Activated CD8-positive, alpha-beta memory T cell treated with anti-CD3 and anti-CD28 coated beads, Interleukin-2, amount 10 ng/mL, durations not matched to agents 7 days and 5 days (primary cell): ENCODE results near the gene COIL. TPM values are rescaled to one million over a fixed set of nuclear protein-coding genes. Genes with fewer than 3 reads are reported as not detected.

ENCODE experiments used
- ATAC-seq: fragments of 150-1000 bp; cut with Tn5 transposase; one replicate; pipeline ENCODE4 v1.10.0; 2021; ENCODE audit warnings: moderate library complexity
- CTCF ChIA-PET: fragments of 350-600 bp; sonication (Branson Sonifier 250); formaldehyde crosslinking; loops from one replicate; lab custom pipeline; 2021; ENCODE audit warnings: antibody characterized with exemption; lab: Charles Lee
- DNase-seq: peaks from one replicate; pipeline ENCODE4 v3.0.0-alpha.2; 2020
- H3K27ac Mint-ChIP-seq: one replicate; pipeline ENCODE4 v1.8.0; 2021; ENCODE audit warnings: mild to moderate bottlenecking, mixed read lengths
- H3K27me3 Mint-ChIP-seq: one replicate; pipeline ENCODE4 v1.8.0; 2021; ENCODE audit warnings: mixed read lengths
- H3K36me3 Mint-ChIP-seq: one replicate; pipeline ENCODE4 v1.8.0; 2021; ENCODE audit warnings: mild to moderate bottlenecking, mixed read lengths
- H3K4me1 Mint-ChIP-seq: one replicate; pipeline ENCODE4 v1.8.0; 2021; ENCODE audit warnings: mixed read lengths
- H3K4me3 Mint-ChIP-seq: one replicate; pipeline ENCODE4 v1.8.0; 2021; ENCODE audit warnings: mild to moderate bottlenecking, moderate library complexity, mixed read lengths
- H3K9me3 Mint-ChIP-seq: one replicate; pipeline ENCODE4 v1.8.0; 2022; ENCODE audit warnings: low read depth, mixed read lengths
- total RNA-seq, 2 experiments: library from RNA; stranded (reverse); gene quantifications; one replicate each; pipeline ENCODE4 v1.2.3, GENCODE V29; 2021

The COIL gene, protein sequence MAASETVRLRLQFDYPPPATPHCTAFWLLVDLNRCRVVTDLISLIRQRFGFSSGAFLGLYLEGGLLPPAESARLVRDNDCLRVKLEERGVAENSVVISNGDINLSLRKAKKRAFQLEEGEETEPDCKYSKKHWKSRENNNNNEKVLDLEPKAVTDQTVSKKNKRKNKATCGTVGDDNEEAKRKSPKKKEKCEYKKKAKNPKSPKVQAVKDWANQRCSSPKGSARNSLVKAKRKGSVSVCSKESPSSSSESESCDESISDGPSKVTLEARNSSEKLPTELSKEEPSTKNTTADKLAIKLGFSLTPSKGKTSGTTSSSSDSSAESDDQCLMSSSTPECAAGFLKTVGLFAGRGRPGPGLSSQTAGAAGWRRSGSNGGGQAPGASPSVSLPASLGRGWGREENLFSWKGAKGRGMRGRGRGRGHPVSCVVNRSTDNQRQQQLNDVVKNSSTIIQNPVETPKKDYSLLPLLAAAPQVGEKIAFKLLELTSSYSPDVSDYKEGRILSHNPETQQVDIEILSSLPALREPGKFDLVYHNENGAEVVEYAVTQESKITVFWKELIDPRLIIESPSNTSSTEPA
- total RNA-seq, result 10 to 100 TPM; 16.6 to 21.3 TPM

DNA sequence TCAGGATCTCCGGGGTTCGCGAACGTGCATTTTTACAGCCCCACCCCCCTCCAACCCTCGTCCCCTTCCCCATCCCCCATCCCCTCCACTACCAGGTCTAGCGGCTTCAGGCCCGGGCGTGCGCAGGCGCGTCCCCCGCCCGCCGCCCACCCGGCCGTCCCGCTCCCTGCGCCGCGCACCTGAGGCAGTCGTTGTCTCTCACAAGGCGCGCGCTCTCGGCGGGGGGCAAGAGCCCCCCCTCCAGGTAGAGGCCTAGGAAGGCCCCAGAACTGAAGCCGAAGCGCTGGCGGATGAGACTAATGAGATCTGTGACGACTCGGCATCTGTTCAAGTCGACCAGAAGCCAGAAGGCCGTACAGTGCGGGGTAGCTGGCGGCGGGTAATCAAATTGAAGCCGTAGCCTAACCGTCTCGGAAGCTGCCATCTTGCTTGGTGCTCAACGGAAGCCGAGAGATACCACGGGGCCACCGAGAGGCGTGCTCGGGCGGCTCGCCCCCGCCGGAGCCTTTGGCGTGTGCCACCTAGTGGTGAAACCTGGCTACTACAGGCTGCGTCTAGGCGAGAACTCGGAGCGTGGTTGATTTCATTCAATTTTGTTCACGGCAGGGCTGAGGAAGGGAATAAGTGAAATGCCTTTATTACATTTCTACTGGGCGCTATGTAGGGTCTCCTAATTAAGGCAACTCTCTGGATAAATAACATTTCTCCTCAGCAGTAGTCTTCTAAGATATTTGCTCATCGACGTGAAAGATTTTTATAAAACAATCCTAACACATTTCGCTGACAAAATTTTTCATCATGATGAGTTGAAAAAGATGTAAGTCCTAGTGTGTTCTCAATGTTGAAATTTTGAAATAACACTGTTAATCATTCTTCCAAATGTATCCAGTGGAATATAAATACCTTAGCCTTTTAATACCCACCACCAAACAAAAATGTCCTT lies at the start of gene COIL:
Gene COIL, minus strand, starts transcription at position 455 of the 943 bp plus-strand sequence. Its CDS starts 31 bp downstream, at position 424.
- Mint-ChIP-seq H3K27me3 (no peaks in the 10 kb centered on the region), H3K4me1 (peaks cover 25% of the 10 kb centered on the region), H3K9me3 (no peaks in the 10 kb centered on the region), H3K4me3 (peak within 1 kb of the TSS; percentile 77), H3K27ac (peak within 1 kb of the TSS; percentile 87), H3K36me3 (peaks cover 1% of the 10 kb centered on the region)
- peak; percentile 95 for DNase-seq
- CTCF ChIA-PET, result interaction anchor here (0.6 to 1.9 kb wide), 13 partner anchors 9 to 181 kb away, joined by 3 to 11 read pairs (median 3); partner anchors contain the start of gene SCPEP1
- peak; percentile 99 for ATAC-seq

DNA sequence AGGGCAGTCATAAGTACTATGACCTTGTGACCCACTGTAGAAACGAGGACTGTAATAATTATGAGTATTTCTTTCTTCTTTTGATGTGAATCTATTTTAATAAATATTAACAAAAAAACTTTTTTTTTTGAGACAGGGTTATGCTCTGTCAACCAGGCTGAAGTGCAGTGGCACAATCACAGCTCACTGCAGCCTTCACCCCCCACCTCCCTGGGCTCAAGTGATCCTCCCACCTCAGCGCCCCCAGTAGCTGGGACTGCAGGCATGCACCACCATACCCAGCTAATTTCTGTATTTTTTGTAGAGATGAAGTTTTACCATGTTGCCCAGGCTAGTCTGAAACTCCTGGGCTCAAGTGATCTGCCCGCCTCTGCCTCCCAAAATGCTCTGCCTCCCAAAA lies 49.6 kb upstream of the COIL start:
- Mint-ChIP-seq H3K27me3 (peaks cover 2% of the 10 kb centered on the region), H3K4me3 (no peak overlapping the region)
- CTCF ChIA-PET, result interaction anchor here (0.6 to 2.1 kb wide), 7 partner anchors 11 to 192 kb away, joined by 3 to 9 read pairs (median 4); no protein-coding TSS in a partner anchor

DNA sequence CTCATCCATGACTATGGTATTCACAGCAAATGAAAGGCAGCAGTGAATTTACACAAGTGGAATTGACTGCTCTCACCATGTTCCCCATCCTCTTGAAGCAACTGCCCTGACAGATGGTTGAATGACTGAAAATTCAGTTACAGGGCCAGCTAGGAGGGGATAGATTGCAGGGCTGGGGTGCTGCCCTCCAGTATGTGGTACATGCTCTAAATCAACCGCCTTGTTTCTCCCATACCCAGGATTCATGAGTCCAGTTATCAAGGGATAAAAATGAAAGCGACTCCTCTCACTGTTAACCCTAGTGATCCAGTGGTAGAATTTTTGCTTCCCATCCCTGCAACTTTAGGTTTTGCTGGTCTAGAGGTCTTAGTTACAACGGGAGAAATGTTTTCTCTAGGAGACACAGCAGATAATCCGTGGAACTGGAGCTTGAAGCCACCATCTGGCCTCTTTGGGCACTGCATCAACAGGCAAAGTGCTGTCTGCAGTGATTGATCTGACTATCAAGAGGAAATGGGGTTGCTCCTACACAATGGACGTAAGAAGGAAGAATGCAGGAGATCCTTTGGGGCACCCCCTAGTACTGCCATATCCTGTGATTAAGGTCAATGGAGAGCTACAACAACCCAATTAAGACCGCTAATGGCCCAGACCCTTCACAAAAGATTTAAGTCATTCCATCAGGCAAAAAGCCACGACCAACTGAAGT lies 49.0 kb upstream of the COIL start:
- CTCF ChIA-PET, result interaction anchor here (0.6 to 2.1 kb wide), 10 partner anchors 11 to 828 kb away, joined by 3 to 9 read pairs (median 3); no protein-coding TSS in a partner anchor
- Mint-ChIP-seq H3K9me3 (no peaks in the 10 kb centered on the region), H3K4me3 (no peak overlapping the region), H3K4me1 (peaks cover 17% of the 10 kb centered on the region), H3K27ac (no peak overlapping the region), H3K36me3 (peaks cover 2% of the 10 kb centered on the region), H3K27me3 (peaks cover under 1% of the 10 kb centered on the region)
- DNase-seq (peak; percentile 74), ATAC-seq (peak; percentile 84)

More for the DNA sequence above, 49.6 kb upstream of the COIL start:
- ATAC-seq, result no peak
- Mint-ChIP-seq H3K27ac (no peak overlapping the region), H3K9me3 (no peaks in the 10 kb centered on the region), H3K36me3 (no peaks in the 10 kb centered on the region), H3K4me1 (peaks cover 11% of the 10 kb centered on the region)
- DNase-seq, result no peak

DNA sequence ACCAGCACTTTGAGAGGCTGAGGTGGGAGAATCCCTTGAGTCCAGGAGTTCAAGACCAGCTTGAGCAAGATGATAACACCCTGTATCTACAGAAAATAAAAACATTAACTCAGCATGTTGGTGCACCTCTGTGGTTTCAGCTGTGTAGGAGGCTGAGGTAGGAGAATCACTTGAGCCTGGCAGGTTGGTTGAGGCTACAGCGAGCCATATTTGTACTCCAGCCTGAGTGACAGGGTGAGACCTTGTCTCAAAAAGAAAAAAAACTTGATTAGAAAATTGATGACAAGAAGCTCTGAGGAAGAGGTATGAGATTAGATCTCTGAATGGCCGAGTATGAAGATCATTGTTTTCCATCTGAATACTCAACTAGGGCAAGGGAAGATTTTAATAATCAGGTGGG lies 48.1 kb upstream of the COIL start:
- H3K4me1 Mint-ChIP-seq, result peaks cover 20% of the 10 kb centered on the region
- CTCF ChIA-PET, result interaction anchor here (0.6 to 2.1 kb wide), 4 partner anchors 10 to 829 kb away, joined by 3 to 9 read pairs (median 4); no protein-coding TSS in a partner anchor
- H3K27ac Mint-ChIP-seq, result no peak overlapping the region
- no peaks in the 10 kb centered on the region for H3K9me3 Mint-ChIP-seq
- no peaks in the 10 kb centered on the region for H3K27me3 Mint-ChIP-seq
- H3K4me3 Mint-ChIP-seq, result no peak overlapping the region
- ATAC-seq (no peak), DNase-seq (no peak)
- peaks cover 2% of the 10 kb centered on the region for H3K36me3 Mint-ChIP-seq

DNA sequence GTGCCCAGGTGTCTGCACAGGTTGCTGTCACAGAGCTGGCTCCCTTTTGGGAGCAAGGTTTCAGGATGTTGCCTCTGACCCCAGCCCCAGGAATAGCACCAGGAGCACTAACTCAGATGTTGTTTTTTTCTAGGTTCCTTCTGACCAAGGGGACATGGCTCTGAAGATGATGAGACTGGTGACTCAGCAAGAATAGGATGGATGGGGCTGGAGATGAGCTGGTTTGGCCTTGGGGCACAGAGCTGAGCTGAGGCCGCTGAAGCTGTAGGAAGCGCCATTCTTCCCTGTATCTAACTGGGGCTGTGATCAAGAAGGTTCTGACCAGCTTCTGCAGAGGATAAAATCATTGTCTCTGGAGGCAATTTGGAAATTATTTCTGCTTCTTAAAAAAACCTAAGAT lies 45.2 kb upstream of the COIL start:
- Mint-ChIP-seq H3K4me3 (no peak overlapping the region), H3K27ac (no peak overlapping the region), H3K9me3 (no peaks in the 10 kb centered on the region), H3K4me1 (peaks cover 20% of the 10 kb centered on the region), H3K36me3 (peaks cover 10% of the 10 kb centered on the region), H3K27me3 (no peaks in the 10 kb centered on the region)
- no peak for ATAC-seq
- no peak for DNase-seq
- CTCF ChIA-PET, result no interaction called here

DNA sequence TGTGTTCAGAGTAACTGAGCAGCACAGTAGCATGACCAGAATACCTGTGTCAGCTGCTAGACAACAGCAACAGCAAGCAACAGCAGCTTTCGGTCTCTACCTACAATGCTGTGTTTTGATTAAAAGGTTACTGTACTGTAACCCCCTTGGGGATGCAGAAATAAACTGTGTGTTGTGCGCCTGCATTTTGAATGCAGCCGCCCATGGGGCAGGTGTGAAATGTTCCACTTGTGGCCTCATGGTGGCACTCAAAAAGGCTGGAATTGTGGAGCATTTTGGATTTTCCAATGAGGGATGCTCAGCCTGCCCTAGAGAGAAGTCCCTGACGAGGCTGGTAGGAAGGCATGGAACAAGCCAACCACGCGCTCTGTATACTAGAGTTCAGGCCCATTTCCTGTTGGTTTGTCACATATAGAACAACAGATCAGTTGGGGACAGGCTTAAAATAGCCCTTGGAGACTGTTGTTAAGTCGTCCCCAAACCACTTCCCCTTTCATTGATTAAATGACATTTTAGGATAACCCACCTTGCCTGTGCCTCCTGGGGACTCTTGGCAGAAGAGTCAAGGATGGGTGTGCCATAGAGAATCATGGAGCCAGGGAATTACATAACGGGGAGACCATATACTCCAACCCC lies 44.2 kb upstream of the COIL start:
- Mint-ChIP-seq H3K9me3 (no peaks in the 10 kb centered on the region), H3K27me3 (no peaks in the 10 kb centered on the region), H3K4me1 (peaks cover 17% of the 10 kb centered on the region), H3K27ac (peak overlapping the region; percentile 42), H3K4me3 (no peak overlapping the region), H3K36me3 (peaks cover 10% of the 10 kb centered on the region)
- peak; percentile 80 for ATAC-seq
- peak; percentile 50 for DNase-seq
- CTCF ChIA-PET, result no interaction called here

DNA sequence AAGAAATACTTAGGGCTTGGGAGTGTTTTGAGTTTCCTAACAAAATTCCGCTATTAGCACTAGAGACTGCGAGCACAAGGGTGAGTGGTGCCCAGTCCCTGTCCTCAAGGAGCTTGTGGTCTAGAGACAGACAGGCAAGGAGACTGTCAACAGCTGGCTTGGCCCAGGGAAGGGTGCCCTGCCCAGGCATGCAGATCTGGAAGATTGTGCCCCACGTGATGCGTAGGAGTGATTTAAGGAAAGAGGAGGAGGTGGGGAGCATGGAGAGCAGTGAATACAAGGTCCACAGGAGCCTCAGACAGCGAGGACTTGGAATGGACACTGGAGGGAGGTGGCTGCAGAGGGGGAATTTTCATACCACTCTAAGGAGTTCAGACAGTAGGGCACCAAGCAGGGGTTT lies 42.1 kb upstream of the COIL start:
- peaks cover 16% of the 10 kb centered on the region for H3K36me3 Mint-ChIP-seq
- H3K27ac Mint-ChIP-seq, result no peak overlapping the region
- DNase-seq (no peak), ATAC-seq (no peak)
- H3K9me3 Mint-ChIP-seq, result no peaks in the 10 kb centered on the region
- peaks cover 14% of the 10 kb centered on the region for H3K4me1 Mint-ChIP-seq
- H3K4me3 Mint-ChIP-seq, result no peak overlapping the region
- no peaks in the 10 kb centered on the region for H3K27me3 Mint-ChIP-seq
- CTCF ChIA-PET, result no interaction called here

DNA sequence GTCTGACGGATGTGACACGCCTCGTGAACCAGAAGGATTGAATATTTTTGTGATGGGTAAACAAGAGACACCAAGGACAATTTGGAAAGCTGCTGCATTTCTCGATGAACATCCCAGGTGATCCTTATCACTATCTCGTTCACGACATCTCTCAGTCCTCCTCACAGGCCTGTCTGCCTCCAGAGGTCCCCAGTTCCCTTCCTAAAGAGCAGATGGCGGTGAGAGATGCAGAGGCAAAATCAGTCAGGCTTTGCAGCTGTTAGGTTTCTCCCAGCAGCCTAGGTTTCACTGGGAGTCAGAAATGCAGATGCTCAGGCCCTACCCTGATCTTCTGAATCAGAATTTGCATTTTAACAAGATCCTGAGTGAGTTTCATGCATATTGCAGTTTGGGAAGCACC lies 40.7 kb upstream of the COIL start:
- H3K9me3 Mint-ChIP-seq, result no peaks in the 10 kb centered on the region
- no peaks in the 10 kb centered on the region for H3K27me3 Mint-ChIP-seq
- H3K36me3 Mint-ChIP-seq, result peaks cover 21% of the 10 kb centered on the region
- H3K4me1 Mint-ChIP-seq, result peaks cover 14% of the 10 kb centered on the region
- ATAC-seq (no peak), DNase-seq (no peak)
- no peak overlapping the region for H3K27ac Mint-ChIP-seq
- no peak overlapping the region for H3K4me3 Mint-ChIP-seq
- CTCF ChIA-PET, result no interaction called here

DNA sequence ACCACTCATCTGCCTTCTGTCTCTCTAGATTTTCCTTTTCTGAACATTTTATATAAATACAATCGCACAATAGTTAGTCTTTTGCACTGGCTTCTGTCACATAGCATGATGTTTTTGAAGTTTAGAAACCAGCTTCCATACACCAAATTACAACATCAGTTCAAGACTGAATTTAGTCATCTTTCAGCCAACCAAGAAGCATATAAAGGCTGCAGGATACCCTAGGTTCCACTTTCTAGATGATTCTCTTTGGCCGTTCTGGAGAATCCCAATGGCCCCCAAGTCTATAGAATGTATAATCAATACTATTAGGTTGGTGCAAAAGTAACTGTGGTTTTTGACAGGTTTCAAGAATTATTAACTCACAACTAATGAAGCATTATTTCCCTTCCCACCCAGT lies 36.5 kb upstream of the COIL start:
- Mint-ChIP-seq H3K27ac (no peak overlapping the region), H3K4me1 (no peaks in the 10 kb centered on the region), H3K4me3 (no peak overlapping the region), H3K36me3 (peaks cover 14% of the 10 kb centered on the region), H3K9me3 (no peaks in the 10 kb centered on the region), H3K27me3 (no peaks in the 10 kb centered on the region)
- CTCF ChIA-PET, result no interaction called here
- DNase-seq (no peak), ATAC-seq (no peak)

DNA sequence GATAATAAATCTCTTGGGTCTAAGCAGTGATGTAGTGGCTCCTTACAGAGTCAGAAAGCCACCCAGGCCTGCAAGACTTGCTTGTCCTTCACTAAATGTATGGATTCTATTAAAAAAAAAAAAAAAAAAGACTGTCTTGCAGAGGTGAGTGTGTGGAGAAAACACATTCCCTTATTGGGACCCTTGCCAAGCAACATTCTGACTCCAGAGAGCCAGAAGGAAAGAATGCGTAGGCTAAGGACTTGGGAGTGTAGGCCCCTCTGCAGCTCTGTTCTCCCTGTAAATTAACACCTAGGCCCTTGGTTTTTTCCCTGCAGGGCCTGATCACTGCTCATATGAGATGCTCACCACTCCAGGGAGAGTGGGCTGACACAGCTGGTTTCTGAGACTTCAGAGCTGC lies 34.9 kb upstream of the COIL start:
- H3K4me3 Mint-ChIP-seq, result no peak overlapping the region
- peaks cover 14% of the 10 kb centered on the region for H3K36me3 Mint-ChIP-seq
- no peaks in the 10 kb centered on the region for H3K4me1 Mint-ChIP-seq
- CTCF ChIA-PET, result interaction anchor here (0.8 kb wide), 1 partner anchor 25 kb away, joined by 3 read pairs; no protein-coding TSS in a partner anchor
- H3K27ac Mint-ChIP-seq, result no peak overlapping the region
- no peak for DNase-seq
- no peak for ATAC-seq
- H3K27me3 Mint-ChIP-seq, result no peaks in the 10 kb centered on the region
- H3K9me3 Mint-ChIP-seq, result no peaks in the 10 kb centered on the region

DNA sequence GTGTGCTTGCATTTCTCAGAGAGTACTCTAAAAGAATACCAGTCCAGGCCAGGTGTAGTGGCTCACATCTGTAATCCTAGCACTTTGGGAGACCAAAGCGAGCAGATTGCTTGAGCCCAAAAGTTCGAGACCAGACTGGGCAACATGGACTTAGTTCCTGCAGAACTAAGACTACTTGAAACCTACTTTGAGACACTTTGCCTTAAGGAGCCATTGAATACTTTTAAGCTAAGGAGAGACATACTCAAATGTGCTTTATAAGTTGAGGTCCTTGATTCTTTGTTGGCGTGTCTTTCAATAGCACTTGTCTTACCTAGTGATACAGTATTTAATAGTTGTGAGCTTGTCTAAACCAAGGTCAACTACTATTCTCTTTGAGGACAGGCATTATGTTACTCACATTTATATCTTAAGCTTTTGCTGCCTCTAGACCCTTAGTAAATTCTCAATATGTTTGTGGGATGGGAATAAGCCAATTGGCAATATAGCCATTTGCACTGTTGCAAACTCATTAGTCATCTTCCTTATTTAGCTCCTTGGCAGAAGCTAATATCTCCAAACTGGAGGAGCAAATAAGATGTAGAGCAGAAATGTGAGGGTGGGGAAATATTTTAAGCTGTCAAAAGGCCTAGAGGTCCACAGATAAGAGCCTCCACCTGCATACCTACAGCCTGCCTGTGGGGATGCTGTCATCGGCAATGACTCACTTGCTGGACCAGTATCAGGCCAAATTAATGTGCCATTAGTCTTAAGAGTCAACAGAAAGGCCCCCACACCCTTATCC lies 33.4 kb upstream of the COIL start:
- Mint-ChIP-seq H3K27me3 (no peaks in the 10 kb centered on the region), H3K4me3 (no peak overlapping the region), H3K4me1 (no peaks in the 10 kb centered on the region), H3K9me3 (no peaks in the 10 kb centered on the region), H3K36me3 (peaks cover 17% of the 10 kb centered on the region), H3K27ac (no peak overlapping the region)
- no peak for DNase-seq
- CTCF ChIA-PET, result interaction anchor here (0.8 kb wide), 1 partner anchor 14 kb away, joined by 4 read pairs; no protein-coding TSS in a partner anchor
- ATAC-seq, result no peak
